Small intestine (tissue), 7 donors: ENCODE measurements around the gene GJB4. TPM values are rescaled to one million over a fixed set of nuclear protein-coding genes. Genes with fewer than 3 reads are reported as not detected.

Source experiments
- DNase-seq, 2 donors: peaks; one replicate each; pipeline versions ENCODE4 v3.0.0 to v3.0.0-alpha.2; 2013
- FAIRE-seq: peaks from 2 replicates; lab custom pipeline; 2012; peaks lifted over from hg19 to GRCh38; lab: Jason Lieb, UNC
- H3K27ac ChIP-seq, 3 donors: one replicate each; pipeline ENCODE4 v1.5.1; 2013; ENCODE audit warnings: low read length in 2 of 3, mild to moderate bottlenecking in 2 of 3, control low read depth in 1 of 3, inconsistent platforms in 1 of 3, low read depth in 1 of 3, moderate library complexity in 1 of 3
- H3K27me3 ChIP-seq, 3 donors: one replicate each; pipeline ENCODE4 v1.6.1; 2013; ENCODE audit warnings: low read length in 3 of 3, inconsistent platforms in 1 of 3; ENCODE audit not compliant: control insufficient read depth in 3 of 3, insufficient read depth in 3 of 3
- H3K36me3 ChIP-seq, 3 donors: one replicate each; pipeline ENCODE4 v1.6.1; 2013; ENCODE audit warnings: low read length in 3 of 3, inconsistent platforms in 1 of 3, low read depth in 1 of 3, mild to moderate bottlenecking in 1 of 3, moderate library complexity in 1 of 3; ENCODE audit not compliant: control insufficient read depth in 3 of 3, insufficient read depth in 2 of 3
- H3K4me1 ChIP-seq, 3 donors: one replicate each; pipeline ENCODE4 v1.6.1; 2013; ENCODE audit warnings: low read length in 2 of 3, inconsistent platforms in 1 of 3, low read depth in 1 of 3, mild to moderate bottlenecking in 1 of 3, moderate library complexity in 1 of 3; ENCODE audit not compliant: control insufficient read depth in 3 of 3, insufficient read depth in 2 of 3
- H3K4me3 ChIP-seq, 3 donors: one replicate each; pipeline ENCODE4 v1.5.1; 2013; ENCODE audit warnings: low read length in 3 of 3, control low read depth in 1 of 3, inconsistent platforms in 1 of 3, low read depth in 1 of 3, mild to moderate bottlenecking in 1 of 3, moderate library complexity in 1 of 3
- H3K9me3 ChIP-seq, 2 donors: one replicate each; pipeline ENCODE4 v1.6.1; 2013; ENCODE audit warnings: low read depth in 1 of 2, low read length in 1 of 2; ENCODE audit not compliant: control insufficient read depth in 2 of 2, insufficient read depth in 1 of 2
- WGBS, 3 donors: extraction: QIAGEN DNeasy Blood & Tissue Kit; methylation state at CpG; one replicate each; pipeline ENCODE4 v1.1.7; 2013; 5-methylcytosine and 5-hydroxymethylcytosine counted together
- polyA plus RNA-seq, 4 donors: library from polyadenylated mRNA; stranded (reverse) in 3 of 4; unstranded in 1 of 4; fragments of 200-250 nt in 3 of 4; fragments of 120-200 nt in 1 of 4; gene quantifications; one replicate each; pipeline versions ENCODE4 v1.2.1 to v1.2.3, GENCODE V29; 2013
- donor health status: healthy with polysubstance abuse.
- donor health status: control.
- donor health status: control.
- donor health status: Bipolar disorder and iron deficiency.
- donor health status: healthy.

GJB4 gene
- polyA plus RNA-seq, 4 donors = 0.07 to 0.47 TPM; not detected in 2

- peak within 1 kb of the TSS in 1 of 3 donors; percentile 1 for H3K4me3 ChIP-seq
- H3K36me3 ChIP-seq = no peaks in the 10 kb centered on the region
- 11 to 15% (median 11%) methylated on average over 44 to 45 of the region's 45 CpGs for WGBS, 3 donors
- H3K27me3 ChIP-seq = peaks cover 0 to 20% (median 4%) of the 10 kb centered on the region in 3 donors
- no peaks in the 10 kb centered on the region for H3K4me1 ChIP-seq
- no peak within 1 kb of the TSS for H3K27ac ChIP-seq
- FAIRE-seq (no peak), DNase-seq (no peak)
- peaks cover 0 to 7% of the 10 kb centered on the region in 2 donors for H3K9me3 ChIP-seq
Measured at GRCh38 chr1:34792868-34793727, 33.6 kb downstream of the GJB4 start, which contains the start of gene GJA4. Gene GJA4, plus strand, starts transcription at chr1:34792999. Its CDS starts 1,215 bp downstream, at chr1:34794214.

GRCh38 chr1:34794001-34794789, 34.7 kb downstream of the GJB4 start:
- no peak for FAIRE-seq

GRCh38 chr1:34794790-34795180, 35.2 kb downstream of the GJB4 start:
- H3K4me1 ChIP-seq = no peaks in the 10 kb centered on the region
- FAIRE-seq (no peak), DNase-seq (no peak)
- H3K36me3 ChIP-seq = no peaks in the 10 kb centered on the region
- H3K27me3 ChIP-seq = peaks cover 0 to 20% (median 4%) of the 10 kb centered on the region in 3 donors
- H3K4me3 ChIP-seq = no peak overlapping the region
- WGBS, 3 donors = 83 to 88% (median 84%) methylated on average over 12 of the region's 12 CpGs
- H3K9me3 ChIP-seq = peaks cover 0 to 5% of the 10 kb centered on the region in 2 donors
- H3K27ac ChIP-seq = no peak overlapping the region

More at GRCh38 chr1:34794001-34794789, 34.7 kb downstream of the GJB4 start:
- no peak overlapping the region for H3K27ac ChIP-seq
- H3K27me3 ChIP-seq = peaks cover 0 to 20% (median 4%) of the 10 kb centered on the region in 3 donors
- no peak for DNase-seq
- H3K9me3 ChIP-seq = peaks cover 0 to 5% of the 10 kb centered on the region in 2 donors
- no peaks in the 10 kb centered on the region for H3K4me1 ChIP-seq
- WGBS, 3 donors = 86 to 91% (median 86%) methylated on average over 37 to 40 of the region's 40 CpGs
- H3K4me3 ChIP-seq = peak overlapping the region in 1 of 3 donors; percentile 1
- H3K36me3 ChIP-seq = no peaks in the 10 kb centered on the region

- Histone ChIP-seq H3K36me3 (no peaks in the 10 kb centered on the region), H3K27ac (no peak overlapping the region), H3K27me3 (peaks cover 0 to 20% (median 4%) of the 10 kb centered on the region in 3 donors), H3K4me3 (no peak overlapping the region), H3K9me3 (no peaks in the 10 kb centered on the region), H3K4me1 (no peaks in the 10 kb centered on the region)
- WGBS, 3 donors = 79 to 85% (median 81%) methylated on average over 6 of the region's 6 CpGs
- FAIRE-seq (no peak), DNase-seq (no peak)
Measured at GRCh38 chr1:34795916-34796315, 36.4 kb downstream of the GJB4 start.

DNA sequence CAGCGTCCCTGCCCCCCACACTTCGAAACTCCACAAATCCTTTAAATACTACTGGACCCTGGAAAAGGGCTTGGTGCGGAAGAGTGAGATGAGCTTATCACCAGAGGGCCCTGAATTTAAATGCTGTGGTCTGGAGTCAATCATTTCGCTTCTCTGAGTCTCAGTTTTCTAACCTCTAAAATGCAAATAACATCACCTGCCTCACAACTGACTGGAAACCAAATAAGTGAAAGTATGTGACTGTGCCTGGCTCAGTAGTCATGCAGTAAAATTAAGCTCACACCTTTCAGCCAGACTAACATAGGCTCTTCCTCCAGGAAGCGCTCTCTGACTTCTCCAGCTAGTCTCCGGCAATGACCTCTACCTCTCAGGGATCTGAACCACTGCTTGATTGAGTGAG, 37.5 kb downstream of the GJB4 start:
- Histone ChIP-seq H3K4me1 (no peaks in the 10 kb centered on the region), H3K9me3 (no peaks in the 10 kb centered on the region), H3K36me3 (no peaks in the 10 kb centered on the region), H3K4me3 (no peak overlapping the region), H3K27me3 (peaks cover 0 to 16% (median 4%) of the 10 kb centered on the region in 3 donors), H3K27ac (no peak overlapping the region)
- 79 to 88% (median 84%) methylated on average over 6 of the region's 6 CpGs for WGBS, 3 donors
- DNase-seq (no peak), FAIRE-seq (no peak)

DNA sequence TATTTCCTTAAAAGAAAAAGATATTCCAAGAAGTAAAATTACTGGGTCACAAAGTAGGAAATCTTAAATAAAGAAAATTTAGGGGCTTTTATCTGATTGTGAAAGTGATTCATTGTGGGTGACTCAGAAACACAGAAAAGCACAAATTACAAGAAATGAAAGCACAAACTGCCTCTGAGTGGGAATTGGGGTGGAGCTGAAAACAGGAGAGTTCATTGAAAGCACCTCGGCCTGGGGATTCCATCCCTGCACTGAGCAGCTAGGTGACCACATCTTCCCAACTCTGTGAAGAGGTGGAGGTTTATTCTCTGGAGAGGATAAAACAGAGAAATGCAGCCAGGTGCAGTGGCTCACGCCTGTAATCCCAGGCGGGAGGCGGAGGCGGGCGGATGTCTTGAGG, 40.7 kb downstream of the GJB4 start:
- Histone ChIP-seq H3K4me1 (no peaks in the 10 kb centered on the region), H3K27me3 (no peaks in the 10 kb centered on the region), H3K9me3 (no peaks in the 10 kb centered on the region), H3K4me3 (no peak overlapping the region), H3K36me3 (no peaks in the 10 kb centered on the region), H3K27ac (no peak overlapping the region)
- DNase-seq (no peak), FAIRE-seq (no peak)
- 72 to 88% (median 85%) methylated on average over 6 of the region's 6 CpGs for WGBS, 3 donors

DNA sequence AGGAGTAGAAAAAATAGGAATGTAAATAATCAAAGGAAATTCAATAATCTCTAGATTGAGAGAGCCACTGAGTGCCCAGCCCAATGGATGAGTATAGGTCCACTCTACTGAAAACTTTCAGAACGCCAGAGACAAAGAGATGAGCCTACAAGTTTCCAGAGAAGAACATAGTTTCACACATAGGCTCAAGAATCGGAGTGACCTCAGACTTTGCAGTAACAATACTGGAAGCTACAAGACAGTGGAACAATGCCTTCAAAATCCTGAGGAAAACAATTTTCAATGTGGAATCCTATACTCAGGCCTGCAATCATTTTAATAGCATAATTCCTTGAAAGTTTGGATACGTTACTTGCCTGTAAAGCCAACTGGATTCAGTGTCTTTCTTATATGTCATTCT, 44.2 kb downstream of the GJB4 start:
- FAIRE-seq (no peak), DNase-seq (no peak)
- Histone ChIP-seq H3K4me1 (no peaks in the 10 kb centered on the region), H3K27ac (no peak overlapping the region), H3K9me3 (no peaks in the 10 kb centered on the region), H3K27me3 (no peaks in the 10 kb centered on the region), H3K36me3 (no peaks in the 10 kb centered on the region), H3K4me3 (no peak overlapping the region)
- WGBS, 3 donors = 88 to 98% (median 95%) methylated on average over 3 of the region's 3 CpGs

GRCh38 chr1:34806396-34806795, 46.9 kb downstream of the GJB4 start:
- no peak overlapping the region for H3K27ac ChIP-seq
- FAIRE-seq = no peak
- no peaks in the 10 kb centered on the region for H3K36me3 ChIP-seq
- H3K4me1 ChIP-seq = no peaks in the 10 kb centered on the region
- no peaks in the 10 kb centered on the region for H3K27me3 ChIP-seq
- H3K4me3 ChIP-seq = no peak overlapping the region
- no peaks in the 10 kb centered on the region for H3K9me3 ChIP-seq
- WGBS, 3 donors = 69 to 82% (median 78%) methylated on average over 3 of the region's 3 CpGs
- DNase-seq = no peak
